Keratinocyte (primary cell): Measurements from ENCODE around the gene CAPN11.

Experiments
- CTCF ChIP-seq, 3 experiments: IDR thresholded peaks in 1 of 3; conservative IDR thresholded peaks in 1 of 3; optimal IDR thresholded peaks in 1 of 3; 2 replicates in 2 of 3; 3 replicates in 1 of 3; pipeline versions ENCODE3 to v1.5.1; 2011; ENCODE audit warnings: low read length in 3 of 3, mild to moderate bottlenecking in 3 of 3, moderate library complexity in 2 of 3, control low read depth in 1 of 3, inconsistent platforms in 1 of 3; ENCODE audit not compliant: insufficient read depth in 2 of 3; ENCODE audit errors: extremely low read depth in 1 of 3
- EZH2 ChIP-seq: IDR thresholded peaks from one replicate; pipeline ENCODE4 v1.6.1; 2012; ENCODE audit warnings: inconsistent platforms, mild to moderate bottlenecking, low read length, moderate library complexity

- TF ChIP-seq CTCF (optimal IDR thresholded peaks at IDR 0.05 in 1 of 3, IDR thresholded peaks at IDR 0.05 in 1 of 3, conservative IDR thresholded peaks at IDR 0.05 in 1 of 3; ENCODE audit: extremely low read depth in 1 of 3, insufficient read depth in 2 of 3, low read length in 3 of 3) (no peak), EZH2 (no peak)
These were observed 67.9 kb downstream of the CAPN11 start for GRCh38 chr6:44226368-44227147.
